DMS53 treated with DMSO at 0.1 percent for 48 hours (cell line): ENCODE results near the gene PAH.

ENCODE experiments used
- DNase-seq: peaks from one replicate; lab custom pipeline; 2025; ENCODE audit not compliant: unreplicated experiment; lab: John Stamatoyannopoulos, UW

Gene PAH

DNA sequence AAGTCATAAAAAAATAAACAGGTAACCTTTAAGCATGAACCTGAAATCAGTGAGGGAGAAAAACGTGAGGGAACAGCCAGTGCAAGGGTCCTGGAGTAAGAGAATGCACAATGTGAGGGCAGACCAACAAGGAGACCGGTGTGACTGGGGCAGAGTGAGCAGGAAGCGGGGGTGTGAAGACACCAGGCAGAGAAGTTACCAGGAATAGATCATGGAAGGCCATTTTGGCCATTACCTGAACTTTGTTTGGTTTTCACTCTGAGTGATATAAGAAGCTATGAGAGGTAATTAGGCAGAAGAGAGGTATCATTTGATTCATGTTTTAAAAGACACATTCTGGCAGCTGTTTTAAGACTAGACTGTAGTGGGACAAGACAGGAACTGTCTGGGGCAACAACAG, 15.0 kb downstream of the PAH start:
- DNase-seq, result no peak

DNA sequence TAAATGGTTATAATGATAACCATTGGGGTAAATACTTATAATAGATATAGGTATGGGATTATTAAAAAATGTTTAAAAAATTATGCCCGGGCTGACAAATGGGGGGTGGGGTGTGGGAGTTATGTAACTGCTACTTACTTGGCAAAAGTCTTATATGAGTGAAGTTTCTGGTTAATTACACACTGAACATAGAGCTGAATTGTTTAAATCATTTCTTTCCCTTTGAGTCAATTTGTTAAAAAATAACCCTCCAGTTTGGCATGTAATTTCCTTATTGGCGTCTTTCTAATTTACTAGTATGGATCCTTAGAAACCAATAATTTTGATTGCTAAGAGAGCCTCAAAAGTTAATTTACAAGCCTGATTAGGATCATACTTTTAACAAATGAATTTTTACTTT, 16.7 kb downstream of the PAH start:
- DNase-seq, result no peak

DNA sequence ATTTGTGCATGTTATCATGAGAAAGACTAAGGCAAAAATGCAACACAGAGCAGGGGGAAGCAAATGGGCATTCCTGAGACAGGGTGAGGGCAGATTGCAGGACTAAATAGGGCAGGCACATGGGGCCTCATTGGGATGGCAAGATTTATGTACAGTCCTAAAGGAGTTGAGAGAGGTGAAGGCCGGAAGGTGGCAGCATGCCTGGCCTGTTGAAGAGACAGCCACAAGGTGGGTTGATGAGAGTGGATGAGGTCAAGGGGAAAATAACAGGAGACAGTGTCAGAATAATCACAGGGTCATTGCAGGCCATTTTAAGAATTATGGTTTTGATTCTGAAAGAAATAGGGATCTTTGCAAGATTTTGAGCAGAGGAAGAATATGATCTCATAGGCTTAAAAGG, 21.0 kb downstream of the PAH start:
- DNase-seq, result no peak

DNA sequence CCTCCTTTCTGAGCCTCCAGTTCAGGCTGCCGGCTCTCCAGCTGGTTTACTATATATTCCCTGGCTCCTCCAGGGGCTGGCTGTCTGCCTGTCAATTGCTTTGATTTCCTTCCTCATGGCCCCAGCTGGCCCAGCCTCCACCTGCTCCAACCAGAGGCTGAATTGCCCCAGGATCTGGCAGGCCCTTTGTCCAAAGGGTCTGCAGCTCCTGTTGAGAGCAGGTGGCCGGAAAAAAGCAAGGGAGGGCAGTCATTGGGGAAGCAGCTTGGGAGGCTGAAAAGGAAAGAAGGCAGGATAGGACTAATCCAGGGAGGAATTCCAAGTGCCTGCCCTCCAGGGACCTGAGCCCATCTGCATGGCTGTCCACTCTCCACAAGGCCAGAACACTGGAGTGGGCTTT, 25.3 kb downstream of the PAH start:
- DNase-seq, result no peak

DNA sequence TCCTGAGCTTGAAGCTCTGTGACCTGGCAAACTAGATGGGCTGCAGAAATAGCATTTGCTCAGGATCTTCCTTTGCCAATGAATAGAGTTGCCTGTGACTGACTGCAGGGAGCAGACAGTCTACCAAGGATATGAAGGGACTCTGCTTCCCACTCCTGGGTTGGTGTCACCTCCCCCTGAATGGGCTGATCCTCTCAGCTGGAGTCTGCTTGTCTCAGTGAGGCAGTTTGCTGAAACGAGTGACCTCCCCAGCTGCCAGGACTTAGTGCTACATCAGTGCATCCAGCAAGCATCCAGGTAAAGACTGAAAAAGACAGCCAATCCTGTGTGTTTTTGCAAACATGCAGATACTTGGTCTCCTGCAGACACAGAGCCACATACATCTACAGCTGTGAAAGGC, 28.5 kb downstream of the PAH start:
- no peak for DNase-seq

DNA sequence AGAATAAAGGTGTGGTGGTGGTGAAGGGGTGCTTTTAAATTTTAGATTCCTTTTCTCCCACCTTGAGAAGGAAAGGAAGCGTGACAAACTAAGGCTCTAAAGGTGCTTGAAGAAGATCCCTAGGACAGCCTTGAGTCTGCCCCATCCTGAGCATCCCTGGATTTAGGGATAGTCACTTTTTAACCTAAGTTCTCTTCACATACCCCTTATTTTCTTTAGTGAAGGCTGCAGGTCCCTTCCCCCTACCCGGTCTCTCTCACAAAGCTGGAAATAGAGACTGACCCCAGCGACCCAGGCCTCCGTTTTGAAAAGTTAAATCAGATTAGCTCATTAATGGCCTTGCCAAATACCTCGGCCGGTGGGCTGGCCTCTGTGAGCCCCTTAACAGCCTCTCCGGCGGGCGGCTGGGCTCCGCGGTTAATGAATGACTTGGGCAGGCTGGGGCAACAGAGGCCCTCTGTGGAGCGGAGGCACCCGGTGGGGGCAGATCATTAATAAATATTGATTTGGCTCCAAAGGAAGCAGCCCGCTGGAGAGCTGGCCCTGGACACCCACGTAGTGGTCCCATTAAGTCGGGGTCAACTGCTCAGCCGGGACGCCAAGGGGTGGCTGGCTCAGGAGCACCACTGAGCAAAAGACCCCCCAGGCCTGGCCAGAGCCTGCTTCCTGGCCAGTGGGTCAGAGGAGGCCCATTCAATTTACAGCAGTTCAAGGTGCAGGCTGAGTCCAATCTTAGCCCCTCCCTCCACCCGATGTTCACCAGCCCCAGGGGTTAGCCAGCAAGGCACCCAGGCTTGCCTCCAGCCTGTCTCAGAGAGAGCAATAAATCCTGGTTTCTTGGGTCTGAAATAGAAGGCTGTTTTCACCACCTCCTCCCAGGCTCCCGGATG, 31.8 kb downstream of the PAH start:
- no peak for DNase-seq

DNA sequence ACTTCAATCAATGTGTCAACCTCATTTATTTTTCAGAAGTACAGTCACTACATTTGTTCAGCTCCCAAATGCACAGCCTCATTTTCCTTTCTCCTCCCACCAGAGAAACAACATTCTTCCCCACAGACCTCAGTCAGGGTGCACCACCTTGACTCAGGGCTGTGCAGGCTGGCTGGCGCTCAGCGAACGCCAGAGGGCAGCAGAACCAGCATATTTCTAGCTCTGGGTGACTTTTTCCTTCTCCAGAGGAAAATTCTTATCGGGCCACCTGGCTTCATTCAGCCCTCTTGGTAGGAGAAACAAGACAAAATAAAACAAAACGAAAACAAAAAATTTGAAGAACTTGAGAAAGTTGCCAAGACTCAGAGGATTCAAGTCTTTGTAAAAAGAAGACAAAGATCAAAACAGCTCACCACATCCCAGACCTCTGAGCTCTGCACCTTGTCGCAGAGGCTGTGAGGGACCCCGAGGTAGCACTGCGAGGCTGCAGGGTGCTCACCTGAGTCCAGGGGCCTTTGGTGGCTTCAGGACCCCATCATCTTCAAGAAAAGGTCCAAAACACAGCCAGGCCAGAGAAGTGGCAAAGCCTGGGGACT, 33.7 kb downstream of the PAH start:
- peak; percentile 62 for DNase-seq

DNA sequence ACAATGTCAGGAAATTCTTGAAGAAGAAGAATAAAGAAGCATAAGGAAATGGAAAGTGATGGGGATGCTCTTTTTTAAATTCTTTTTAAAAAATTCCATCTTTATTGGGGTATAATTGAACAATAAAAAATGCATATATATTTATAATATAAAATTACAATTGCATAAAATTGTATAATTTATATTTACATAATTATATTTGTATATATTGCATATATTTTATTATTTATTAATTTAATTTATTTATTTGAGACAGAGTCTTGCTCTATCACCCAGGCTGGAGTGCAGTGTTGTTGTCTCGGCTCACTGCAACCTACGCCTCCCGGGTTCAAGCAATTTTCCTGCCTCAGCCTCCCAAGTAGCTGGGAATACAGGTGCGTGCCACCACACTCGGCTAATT, 36.3 kb downstream of the PAH start:
- no peak for DNase-seq

DNA sequence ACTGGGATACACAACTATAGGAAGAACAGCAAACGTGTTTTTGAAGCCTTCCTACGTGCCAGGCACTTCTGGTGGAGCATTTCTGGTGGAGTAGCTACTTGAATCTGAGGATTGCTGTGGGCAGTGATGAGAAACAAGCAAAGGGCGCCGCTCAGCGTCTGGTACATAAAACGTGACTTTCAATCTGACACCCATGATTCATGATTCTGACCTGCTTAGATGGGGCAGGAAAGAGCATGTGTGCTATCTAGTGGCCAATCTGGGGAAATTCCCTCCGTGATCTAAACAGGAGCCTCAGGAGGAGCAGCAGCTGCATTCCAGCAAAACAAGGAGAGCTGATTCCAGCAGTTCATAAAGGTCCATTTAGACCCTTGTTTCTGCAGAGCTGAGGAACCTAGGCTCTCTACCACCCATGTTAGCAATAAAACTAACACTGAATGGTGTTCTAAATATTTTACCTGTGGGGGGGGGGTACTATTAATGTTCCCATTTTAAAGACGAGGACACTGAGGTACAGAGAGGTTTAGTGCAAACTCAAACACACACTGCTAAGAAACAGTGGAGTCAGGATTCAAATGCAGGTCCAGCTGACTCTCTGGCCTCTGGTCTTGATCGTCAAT, 37.8 kb downstream of the PAH start:
- peak; percentile 98 for DNase-seq

DNA sequence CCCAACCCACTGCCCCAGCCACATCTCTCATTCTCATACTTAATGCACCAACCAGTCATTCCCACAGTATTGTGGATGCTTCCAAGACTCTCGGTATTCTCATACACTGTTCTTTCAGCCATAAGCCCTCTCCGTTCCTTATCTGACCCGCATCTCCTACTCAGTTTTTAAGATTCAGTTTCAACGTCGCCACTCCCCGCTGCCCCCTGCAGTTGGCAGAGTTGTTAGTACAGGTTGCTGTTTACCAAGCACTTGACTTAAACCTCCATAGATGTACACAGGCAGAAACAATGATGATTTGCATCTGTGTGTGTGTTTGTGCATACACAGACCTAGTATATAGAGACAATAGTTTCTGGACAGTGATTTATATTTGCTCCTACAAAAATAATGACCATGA, 40.2 kb downstream of the PAH start:
- DNase-seq, result peak; percentile 20

DNA sequence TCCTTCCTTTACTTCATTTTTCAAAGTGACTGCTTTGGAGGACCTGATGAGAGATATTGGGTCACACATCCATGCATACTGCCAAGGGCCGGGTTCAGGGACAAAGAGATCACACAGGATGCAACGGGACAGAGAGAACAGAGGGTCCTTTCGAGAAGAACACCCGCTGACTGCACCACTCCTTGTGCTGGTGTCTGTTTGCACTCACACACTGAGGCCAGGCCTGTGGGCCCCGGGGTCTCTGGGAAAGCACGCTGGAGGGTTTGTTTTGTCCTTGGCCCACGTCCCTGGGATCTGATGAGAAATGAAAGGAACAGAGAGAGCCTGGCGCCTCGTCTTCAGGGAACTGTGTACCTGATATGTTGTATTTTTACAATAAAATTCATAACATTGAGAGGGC, 42.2 kb downstream of the PAH start:
- no peak for DNase-seq

DNA sequence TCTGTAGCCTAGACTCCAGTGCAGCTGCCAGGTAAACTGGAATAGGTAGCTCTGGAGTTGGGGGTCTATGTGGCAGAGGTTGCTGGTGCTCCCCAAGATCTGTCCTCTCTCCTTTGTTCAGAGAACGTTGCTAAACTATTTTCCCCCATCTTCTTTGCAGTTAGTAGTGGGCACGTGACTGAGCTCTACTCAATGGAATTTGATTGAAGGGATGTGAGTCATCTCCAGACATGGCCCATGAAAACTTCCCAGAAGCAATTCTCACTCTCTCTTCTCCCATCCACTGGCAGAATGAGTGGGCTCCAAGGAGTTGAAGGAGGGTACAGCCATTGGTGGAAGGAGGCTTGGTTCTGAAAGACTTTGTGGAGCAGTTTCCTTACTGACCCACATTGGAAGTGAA, 44.0 kb downstream of the PAH start:
- DNase-seq, result no peak

DNA sequence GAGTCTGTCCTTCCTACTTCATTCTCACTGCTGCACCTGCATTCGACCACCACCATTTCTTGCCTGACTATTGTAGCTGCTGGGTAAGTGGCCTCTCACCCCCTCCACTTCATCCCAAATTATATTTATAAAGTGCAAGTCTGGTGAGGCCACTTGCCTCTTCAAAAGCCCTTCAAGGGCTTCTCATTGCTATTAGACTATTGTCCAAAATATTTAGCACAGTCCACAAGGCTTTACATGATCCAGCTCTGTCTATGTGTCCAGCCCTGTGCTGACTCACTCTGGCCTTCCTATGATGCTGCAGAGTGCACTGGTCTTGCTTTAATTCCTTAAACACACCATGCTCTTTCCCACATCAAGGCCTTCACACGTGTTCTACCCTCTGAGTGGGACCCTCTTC, 46.0 kb downstream of the PAH start:
- DNase-seq, result no peak

DNA sequence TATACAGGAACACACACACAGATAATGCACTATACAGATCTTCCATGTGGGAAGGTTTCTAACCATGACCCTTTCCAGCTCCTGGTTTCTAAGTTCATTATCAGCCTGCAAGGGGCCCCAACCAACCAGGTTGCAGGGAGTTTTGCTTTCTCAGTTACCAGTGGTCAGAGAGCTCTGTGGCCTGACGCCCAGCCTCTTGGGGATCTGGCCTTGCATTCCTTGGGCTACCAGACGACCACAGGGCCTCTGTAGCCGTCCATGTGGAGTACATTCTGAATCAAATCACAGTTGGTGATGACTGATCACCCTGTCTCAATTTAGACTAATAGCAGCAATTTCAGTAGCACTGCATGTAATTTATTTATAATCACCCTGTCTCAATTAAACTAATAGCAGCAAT, 47.5 kb downstream of the PAH start:
- no peak for DNase-seq

DNA sequence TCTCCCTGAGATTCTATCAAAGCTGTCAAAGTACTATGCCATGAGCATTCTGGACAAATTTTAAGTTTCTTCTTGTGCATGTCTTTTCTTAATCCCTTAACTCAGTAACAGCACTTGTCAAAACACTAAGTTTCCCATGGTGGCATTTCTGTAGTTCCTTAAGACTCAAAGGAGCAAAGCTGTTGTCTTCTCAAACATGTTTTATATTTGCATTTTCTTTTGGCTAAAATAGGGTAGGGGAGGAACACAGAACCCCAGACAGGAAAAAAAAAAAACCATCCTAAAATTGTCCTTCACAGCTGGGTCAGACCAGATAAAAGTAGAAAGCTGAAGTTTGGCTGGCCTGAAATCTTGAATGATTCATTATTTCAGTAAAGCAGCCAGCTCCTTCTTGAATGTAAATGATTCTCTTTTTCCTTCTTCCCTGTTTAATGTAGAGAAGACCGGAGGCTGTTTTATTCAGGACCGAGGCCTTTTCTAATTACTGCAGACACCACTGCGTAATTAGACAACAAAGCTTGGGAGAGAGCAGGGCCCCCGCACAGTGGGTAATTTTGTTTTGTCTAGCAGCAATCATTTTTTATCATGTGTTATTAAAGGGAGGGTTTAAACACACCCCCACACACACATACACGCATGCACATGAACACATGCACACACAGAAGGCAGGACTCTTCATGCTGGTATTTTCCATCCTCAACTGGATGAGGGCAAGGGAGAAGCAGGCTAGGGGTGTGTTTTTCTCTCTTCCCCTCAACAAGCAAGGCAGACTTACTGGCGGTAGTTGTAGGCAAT, 51.0 kb downstream of the PAH start:
- no peak for DNase-seq

DNA sequence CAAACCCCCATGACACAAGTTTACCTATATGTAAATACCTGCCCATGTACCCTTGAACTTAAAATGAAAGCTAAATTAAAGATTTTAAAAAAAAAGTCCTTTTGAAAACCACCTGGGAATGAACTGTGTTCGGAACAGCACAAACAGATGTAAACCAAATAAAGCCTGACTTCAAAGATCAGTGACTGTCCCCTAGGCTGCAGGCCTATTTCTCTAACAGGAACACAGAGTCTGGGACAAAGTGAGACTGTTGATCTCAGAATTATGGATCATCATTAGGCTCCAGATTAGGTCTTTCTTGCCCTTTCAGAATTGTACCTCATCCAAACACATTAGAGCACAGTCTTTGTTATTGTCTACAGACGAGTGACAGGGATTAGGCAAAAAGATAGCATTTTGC, 54.6 kb downstream of the PAH start:
- no peak for DNase-seq

DNA sequence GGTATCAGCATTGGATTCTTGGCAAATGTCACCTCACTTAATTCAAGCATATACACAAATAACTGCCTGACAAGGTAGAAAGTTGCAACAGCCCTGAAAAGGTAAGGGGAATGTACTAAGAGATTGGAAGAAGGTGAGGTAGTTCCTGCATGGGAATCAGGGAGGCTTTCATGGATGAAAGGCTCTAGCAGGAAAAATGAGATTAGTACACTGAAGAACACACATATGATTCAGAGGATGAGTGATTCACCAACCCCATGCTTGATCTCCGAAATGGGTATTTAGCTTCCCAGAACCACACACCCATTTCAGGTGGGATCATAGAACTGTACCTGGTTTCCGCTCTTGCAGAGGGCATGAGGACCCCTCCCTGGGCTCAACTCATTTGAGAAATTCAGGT, 65.8 kb downstream of the PAH start:
- DNase-seq, result no peak

DNA sequence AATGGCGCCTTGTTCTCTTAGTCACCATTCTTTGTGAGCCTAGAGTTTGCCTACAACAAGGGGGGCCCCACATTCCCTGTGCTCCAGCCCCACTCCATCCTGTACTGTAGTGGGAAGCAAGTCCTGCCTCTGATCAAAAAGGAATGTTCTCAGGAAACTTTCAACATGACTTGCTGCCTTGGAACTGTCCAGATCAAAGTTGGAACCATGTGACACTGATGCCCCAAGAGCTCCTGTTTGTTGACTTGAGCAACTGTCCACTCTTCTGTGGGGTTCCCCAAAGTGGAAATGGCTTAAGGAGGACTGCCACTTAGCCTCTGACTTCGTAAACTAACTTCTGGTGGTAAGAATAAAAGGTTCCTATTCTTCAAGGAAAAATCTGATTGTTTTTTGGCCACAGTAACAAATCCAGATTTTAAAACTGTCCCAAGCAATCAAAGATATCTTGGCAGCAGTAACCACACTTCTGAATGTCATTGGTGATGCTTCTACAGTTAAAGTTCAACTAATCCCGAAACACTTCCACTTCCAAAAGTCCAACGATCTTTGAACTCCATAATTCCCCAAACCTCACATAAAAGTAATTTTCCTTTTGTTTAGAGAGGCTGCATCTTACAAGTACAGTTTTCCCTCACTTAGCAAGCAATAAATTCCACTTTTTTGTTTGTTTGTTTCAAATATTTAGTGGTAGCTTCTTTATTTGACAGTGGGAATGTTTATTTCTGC, 67.2 kb downstream of the PAH start:
- no peak for DNase-seq

DNA sequence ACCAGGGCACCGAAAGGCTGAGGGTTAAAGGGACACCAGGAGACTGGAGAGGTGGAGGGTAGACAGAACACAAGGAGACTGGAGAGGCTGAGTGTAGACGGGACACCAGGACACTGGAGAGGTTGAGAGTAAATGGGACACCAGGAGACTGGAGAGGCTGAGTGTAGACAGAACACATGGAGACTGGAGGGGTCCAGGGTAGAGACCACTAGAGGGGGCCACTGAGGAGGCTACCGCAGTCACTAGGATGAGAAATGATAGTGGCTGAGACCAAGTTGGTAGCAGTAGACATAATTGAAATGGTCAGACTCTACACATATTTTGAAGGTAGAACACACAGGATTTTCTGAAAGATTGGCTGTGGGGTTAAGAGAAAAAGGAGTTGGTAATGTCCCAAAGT, 68.2 kb downstream of the PAH start:
- no peak for DNase-seq

DNA sequence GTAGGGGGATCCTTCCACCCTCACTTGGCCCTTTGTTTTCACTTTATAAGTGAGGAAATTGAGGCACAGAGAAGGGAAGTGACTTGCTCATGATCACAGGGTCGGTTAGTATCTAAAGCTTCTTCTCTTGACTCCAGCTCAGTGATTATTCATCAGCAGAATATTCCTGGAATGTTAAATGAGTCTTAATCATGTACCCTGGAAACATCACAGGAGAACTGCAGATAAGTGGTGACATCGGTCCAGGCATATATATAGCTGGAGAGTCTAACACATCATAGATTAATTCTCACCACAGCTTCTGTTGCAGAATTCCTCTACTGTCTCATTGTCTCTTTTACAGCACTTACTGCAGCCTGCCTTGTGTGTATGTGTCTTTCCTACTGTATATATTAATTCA, 69.9 kb downstream of the PAH start:
- DNase-seq, result no peak
